BJ (cell line): ENCODE measurements around the gene NR3C1. TPM values are rescaled to one million over a fixed set of nuclear protein-coding genes. Genes with fewer than 3 reads are reported as not detected.
A peak's percentile ranks its signal among the peaks of the same experiment; 100 is the strongest.

ENCODE experiments used
- CTCF ChIA-PET: fragments of 350-600 bp; formaldehyde crosslinking; extraction: SDS; loops from one replicate; lab custom pipeline; 2021; ENCODE audit warnings: antibody characterized with exemption, inconsistent platforms; lab: Yijun Ruan, JAX
- POLR2A ChIA-PET: fragments of 300-600 bp; sonication (Branson Sonifier 250); formaldehyde crosslinking; extraction: SDS; loops from one replicate; lab custom pipeline; 2021; ENCODE audit warnings: antibody characterized with exemption; lab: Charles Lee
- DNase-seq: peaks from one replicate; pipeline ENCODE4 v3.0.0-alpha.2; 2011; ENCODE audit warnings: low read depth
- H3K27me3 ChIP-seq: 2 replicates; pipeline ENCODE4 v1.6.0; 2011; ENCODE audit warnings: low read length; ENCODE audit not compliant: control insufficient read depth, insufficient read depth
- H3K36me3 ChIP-seq: 2 replicates; pipeline ENCODE4 v1.5.1; 2011; ENCODE audit warnings: low read length; ENCODE audit not compliant: control insufficient read depth, insufficient read depth
- H3K4me3 ChIP-seq: 2 replicates; pipeline ENCODE4 v1.5.1; 2011; ENCODE audit warnings: low read depth, mild to moderate bottlenecking, control low read depth, low read length
- polyA plus RNA-seq: library from polyadenylated mRNA; depleted of rRNA; stranded (reverse); fragments of >200 nt; gene quantifications from 2 replicates; pipeline ENCODE4 v1.2.3, GENCODE V29; 2011
- TF ChIP-seq, protein P1 (sequence below): IDR thresholded peaks from 2 replicates; pipeline ENCODE4 v1.5.1; 2011; ENCODE audit warnings: low read depth, mild to moderate bottlenecking, control low read depth, inconsistent platforms, low read length, moderate library complexity; ENCODE audit not compliant: insufficient read depth

The NR3C1 gene
- polyA plus RNA-seq, 1 experiment, result 22.4 TPM

DNA sequence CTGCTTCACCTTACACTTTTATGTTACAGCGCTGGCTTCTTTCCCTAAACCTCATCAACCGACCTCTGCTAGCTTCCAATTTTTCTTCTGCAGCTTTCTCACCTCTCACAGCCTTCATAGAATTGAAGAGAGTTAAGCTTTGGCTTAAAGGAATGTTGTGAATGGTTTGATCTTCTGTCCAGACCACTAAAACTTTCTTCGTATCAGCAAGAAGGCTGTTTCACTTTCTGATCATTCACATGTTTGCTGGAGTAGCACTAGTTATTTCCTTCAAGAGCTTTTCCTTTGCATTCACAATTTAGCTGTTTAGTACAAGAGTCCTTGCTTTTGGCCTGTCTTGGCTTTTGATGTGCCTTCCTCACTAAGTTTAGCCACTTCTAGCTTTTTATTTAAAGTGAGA is 49.5 kb downstream of the NR3C1 start:
- Histone ChIP-seq H3K36me3 (no peaks in the 10 kb centered on the region), H3K27me3 (no peaks in the 10 kb centered on the region), H3K4me3 (no peak overlapping the region)
- no peak for DNase-seq
- TF ChIP-seq, protein P1, sequence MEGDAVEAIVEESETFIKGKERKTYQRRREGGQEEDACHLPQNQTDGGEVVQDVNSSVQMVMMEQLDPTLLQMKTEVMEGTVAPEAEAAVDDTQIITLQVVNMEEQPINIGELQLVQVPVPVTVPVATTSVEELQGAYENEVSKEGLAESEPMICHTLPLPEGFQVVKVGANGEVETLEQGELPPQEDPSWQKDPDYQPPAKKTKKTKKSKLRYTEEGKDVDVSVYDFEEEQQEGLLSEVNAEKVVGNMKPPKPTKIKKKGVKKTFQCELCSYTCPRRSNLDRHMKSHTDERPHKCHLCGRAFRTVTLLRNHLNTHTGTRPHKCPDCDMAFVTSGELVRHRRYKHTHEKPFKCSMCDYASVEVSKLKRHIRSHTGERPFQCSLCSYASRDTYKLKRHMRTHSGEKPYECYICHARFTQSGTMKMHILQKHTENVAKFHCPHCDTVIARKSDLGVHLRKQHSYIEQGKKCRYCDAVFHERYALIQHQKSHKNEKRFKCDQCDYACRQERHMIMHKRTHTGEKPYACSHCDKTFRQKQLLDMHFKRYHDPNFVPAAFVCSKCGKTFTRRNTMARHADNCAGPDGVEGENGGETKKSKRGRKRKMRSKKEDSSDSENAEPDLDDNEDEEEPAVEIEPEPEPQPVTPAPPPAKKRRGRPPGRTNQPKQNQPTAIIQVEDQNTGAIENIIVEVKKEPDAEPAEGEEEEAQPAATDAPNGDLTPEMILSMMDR, result no peak
- POLR2A ChIA-PET, result no interaction called here
- CTCF ChIA-PET, result interaction anchor here (0.6 to 1.1 kb wide), 2 partner anchors 9 to 13 kb away, joined by 3 to 4 read pairs; no protein-coding TSS in a partner anchor

DNA sequence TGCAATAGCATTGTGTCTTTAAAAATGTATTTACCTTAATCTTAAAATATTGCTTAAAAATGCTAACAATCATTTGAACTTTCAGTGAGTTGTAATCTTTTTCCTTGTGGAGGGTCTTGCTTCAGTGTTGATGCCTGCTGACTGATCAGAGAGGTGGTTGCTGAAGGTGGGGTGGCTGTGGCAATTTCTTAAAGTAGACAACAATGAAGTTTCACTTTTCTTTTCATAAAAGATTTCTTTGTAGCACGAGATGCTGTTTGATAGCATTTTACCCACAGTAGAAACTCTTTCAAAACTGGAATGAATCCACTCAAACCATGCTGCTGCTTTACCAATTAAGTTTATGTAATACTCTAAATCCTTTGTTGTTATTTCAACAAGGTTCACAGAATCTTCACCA is 50.8 kb downstream of the NR3C1 start:
- no peak overlapping the region for H3K4me3 ChIP-seq
- no peaks in the 10 kb centered on the region for H3K36me3 ChIP-seq
- DNase-seq, result no peak
- H3K27me3 ChIP-seq, result no peaks in the 10 kb centered on the region
- TF ChIP-seq, protein P1, result no peak
- CTCF ChIA-PET, result no interaction called here
- POLR2A ChIA-PET, result no interaction called here

DNA sequence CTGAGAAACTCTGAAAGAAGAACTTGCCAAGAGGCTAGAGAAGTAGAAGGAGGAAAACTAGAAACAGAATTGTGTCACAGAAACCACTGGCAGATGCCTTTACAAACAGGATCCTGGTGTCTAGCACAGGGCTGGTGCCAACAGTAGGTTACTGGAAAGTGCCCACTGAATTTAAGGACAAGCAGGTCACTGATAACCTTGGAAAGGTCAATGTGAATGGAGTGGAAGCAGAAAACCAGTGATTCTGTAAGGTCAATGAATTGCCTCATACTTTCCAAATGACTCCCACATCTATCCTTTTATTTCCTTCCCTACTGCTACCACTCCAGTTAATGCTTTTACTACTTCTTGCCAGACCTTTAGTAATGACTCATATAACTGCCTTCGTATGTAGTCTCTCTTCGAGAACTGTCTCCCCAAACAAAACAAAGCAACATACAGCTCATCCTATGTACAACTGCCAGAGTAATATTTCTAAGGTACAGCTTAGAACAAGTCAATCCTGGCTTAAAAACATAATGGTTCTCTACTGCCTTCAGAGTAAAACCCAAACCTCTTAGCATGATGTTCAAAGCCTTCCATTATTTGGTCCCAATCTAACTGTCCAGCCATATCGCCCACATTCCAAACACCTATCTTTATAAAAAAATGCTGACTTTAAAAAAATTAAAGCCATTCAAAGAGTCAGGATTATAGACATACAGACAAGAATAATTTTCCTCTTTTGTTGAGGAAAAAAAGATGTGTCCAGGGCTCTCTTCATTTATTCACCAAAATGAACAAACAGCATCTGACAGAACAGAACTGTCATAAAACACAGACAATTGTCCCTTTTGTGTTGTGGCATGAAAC is 52.5 kb downstream of the NR3C1 start:
- DNase-seq, result peak; percentile 53
- TF ChIP-seq, protein P1, result no peak
- POLR2A ChIA-PET, result no interaction called here
- no peak overlapping the region for H3K4me3 ChIP-seq
- CTCF ChIA-PET, result interaction anchor here (1.6 kb wide), 1 partner anchor 10 kb away, joined by 3 read pairs; no protein-coding TSS in a partner anchor
- no peaks in the 10 kb centered on the region for H3K36me3 ChIP-seq
- H3K27me3 ChIP-seq, result no peaks in the 10 kb centered on the region

DNA sequence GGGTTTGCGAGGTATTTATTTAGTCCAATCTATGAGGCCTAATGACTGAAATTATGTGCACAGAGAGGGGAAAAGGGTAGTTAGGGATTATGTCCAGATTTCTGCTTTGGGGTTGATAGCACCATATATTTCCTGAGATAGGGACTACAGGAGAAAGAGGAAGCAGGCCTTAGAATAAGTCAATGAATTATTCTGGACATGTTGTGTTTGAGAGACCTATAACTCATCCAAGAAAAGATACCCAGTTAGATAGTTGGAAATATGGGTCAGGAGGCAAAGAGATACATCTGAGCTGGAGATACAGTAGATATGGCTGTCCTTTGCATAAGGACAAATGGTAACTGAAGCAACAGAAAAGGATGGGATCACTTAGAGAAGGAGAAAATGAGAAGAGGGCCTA is 53.1 kb downstream of the NR3C1 start:
- DNase-seq, result no peak
- Histone ChIP-seq H3K4me3 (no peak overlapping the region), H3K27me3 (no peaks in the 10 kb centered on the region), H3K36me3 (no peaks in the 10 kb centered on the region)
- CTCF ChIA-PET, result interaction anchor here (1.6 kb wide), 1 partner anchor 11 kb away, joined by 3 read pairs; no protein-coding TSS in a partner anchor
- POLR2A ChIA-PET, result no interaction called here
- TF ChIP-seq, protein P1, result no peak

DNA sequence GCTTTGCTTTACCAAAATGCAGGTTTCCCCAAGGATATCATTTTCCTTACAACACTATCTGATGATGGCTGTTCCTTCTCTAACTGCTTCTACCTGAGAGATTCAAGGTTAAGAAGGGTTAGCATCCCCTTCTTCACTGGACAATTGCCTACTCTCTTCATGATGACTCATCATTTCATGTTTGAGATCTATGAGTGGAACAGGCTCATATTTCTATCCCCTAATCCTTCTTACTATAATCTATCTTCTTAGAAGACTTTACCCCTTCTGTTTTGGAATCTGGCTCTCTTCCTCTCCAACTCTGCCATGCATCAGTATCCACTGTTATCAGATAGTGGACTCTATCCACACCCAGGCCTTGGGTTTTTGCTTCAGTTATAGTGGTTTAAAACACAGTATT is 54.3 kb downstream of the NR3C1 start:
- H3K36me3 ChIP-seq, result no peaks in the 10 kb centered on the region
- POLR2A ChIA-PET, result no interaction called here
- H3K27me3 ChIP-seq, result no peaks in the 10 kb centered on the region
- CTCF ChIA-PET, result interaction anchor here (1.6 kb wide), 1 partner anchor 12 kb away, joined by 3 read pairs; no protein-coding TSS in a partner anchor
- TF ChIP-seq, protein P1, result no peak
- H3K4me3 ChIP-seq, result no peak overlapping the region
- DNase-seq, result no peak
